GDM1 (cell line): ENCODE data around the gene GNMT.
"Not testable (repeated sequence)": the region's sequence is repeated elsewhere in the genome, so short reads cannot be mapped to it uniquely, and the experiment has no call there.

ENCODE experiments used
- DNase-seq: peaks from one replicate; lab custom pipeline; 2025; lab: John Stamatoyannopoulos, UW

The GNMT gene

DNA sequence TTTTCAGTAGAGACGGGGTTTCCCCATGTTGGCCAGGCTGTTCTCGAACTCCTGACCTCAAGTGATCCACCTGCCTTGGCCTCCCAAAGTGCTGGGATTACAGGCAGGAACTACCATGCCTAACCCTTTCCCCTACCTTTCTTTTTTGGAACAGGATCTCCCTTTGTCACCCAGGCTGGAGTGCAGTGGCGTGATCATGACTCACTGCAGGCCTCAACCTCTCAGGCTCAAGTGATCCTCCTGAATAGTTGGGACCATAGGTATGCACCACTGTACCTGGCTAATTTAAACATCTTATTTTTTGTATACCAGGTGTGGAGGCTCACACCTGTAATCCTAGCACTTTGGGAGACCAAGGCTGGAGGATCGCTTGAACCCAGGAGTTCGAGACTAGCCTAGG lies 19.2 kb upstream of the GNMT start:
- not testable (repeated sequence) for DNase-seq

DNA sequence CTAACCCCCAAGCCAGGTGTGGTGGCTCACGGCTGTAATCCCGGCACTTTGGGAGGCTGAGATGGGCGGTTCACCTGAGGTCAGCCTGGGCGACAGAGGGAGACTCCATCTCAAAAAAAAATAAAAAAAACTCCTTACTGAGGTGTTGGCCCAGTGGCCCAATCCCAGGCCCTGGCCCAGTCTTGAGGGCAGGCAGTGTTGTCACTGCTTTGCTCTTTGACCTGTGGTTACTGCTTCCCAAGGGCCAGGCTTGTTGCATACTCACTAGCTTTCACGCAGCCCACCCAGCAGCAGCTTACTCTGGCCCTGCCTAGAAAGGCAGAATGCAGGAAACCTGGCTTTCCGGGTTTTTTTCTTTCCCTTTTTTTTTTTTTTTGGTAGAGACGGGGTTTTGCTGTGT lies 18.1 kb upstream of the GNMT start:
- DNase-seq: no peak

DNA sequence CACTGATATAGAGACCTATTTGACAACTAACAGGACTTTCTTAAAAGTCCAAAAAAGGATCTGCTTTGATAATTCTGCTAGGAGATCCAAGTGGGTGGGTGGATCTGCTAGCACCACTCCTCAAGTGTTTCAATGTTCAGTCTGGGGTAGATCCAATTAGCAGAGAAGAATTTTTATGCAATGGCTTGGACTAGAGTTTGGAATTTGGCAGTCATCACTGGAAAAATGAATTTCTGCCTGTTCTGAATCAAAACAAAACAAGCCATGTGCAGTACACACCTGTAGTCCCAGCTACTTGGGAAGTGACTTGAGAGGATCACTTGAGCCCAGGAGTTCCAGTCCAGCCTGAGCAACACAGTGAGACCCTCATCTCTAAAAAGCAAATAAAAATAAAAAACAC lies 12.6 kb upstream of the GNMT start:
- no peak for DNase-seq

DNA sequence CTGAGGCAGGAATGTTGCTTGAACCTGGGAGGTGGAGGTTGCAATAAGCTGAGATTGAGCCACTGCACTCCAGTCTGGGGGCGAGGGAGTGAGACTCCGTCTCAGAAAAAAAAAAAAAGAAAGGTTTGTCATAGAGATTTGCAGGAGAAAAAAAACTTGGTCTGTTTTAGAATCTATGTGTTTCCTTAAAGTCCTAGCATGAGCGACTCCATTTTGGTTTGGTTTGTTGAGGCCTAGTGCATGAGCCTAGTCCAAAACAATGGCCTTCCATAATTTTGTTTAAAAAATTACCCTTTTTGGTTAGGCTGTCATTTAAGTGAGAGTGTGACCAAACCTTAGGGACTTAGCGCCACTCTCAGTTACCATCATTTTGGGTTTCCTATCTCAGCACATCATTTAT lies 8.2 kb upstream of the GNMT start:
- DNase-seq: no peak

DNA sequence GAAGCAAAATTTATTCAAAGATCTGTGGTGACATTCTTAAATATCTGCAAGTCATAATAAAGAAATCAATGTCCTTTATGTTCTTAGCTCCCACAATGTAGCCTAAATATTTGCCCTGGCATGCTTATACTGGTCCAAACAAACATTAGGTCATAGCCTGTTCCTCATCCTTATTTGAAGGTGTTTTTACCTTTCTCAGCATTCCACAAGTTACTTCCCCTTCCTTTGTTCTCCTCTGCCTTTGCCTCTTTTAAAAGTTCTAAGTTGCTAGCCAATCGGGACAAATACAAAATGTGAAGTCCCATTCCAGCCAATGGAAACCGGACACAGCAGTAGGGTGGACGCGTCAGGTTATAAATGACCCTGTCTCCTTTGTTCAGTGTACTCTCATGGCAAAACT lies 6.1 kb upstream of the GNMT start:
- DNase-seq: not testable (repeated sequence)

DNA sequence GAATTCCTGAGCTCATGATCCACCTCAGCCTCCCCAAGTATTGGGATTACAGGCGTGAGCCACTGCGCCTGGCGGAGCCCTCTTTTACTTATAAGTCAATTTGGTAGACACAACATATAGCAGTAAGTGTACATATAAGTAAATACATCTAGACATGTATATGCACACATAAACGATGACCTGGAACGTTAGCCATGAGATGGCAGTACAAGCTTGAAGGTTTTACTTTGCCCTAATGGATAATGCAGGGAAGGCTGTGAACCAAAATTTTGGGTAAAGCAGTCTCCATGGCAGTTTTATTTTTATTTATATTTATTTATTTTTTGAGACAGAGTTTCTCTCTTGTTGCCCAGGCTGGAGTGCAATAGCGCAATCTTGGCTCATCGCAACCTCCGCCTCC lies 2.4 kb upstream of the GNMT start:
- DNase-seq: no peak

DNA sequence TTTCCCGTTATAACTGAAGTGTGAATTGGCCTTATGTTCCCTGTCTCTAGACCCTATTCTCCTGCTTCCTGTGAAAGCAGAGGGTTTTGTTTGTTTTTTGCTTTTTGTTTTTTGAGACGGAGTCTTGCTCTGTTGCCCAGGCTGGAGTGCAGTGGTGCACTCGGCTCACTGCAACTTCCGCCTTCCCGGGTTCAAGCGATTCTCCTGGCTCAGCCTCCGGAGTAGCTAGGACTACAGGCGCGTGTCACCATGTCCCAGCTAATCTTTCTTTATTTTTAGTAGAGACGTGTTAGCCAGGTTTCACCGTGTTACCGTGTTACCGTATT lies 674 bp upstream of the GNMT start:
- DNase-seq: no peak

DNA sequence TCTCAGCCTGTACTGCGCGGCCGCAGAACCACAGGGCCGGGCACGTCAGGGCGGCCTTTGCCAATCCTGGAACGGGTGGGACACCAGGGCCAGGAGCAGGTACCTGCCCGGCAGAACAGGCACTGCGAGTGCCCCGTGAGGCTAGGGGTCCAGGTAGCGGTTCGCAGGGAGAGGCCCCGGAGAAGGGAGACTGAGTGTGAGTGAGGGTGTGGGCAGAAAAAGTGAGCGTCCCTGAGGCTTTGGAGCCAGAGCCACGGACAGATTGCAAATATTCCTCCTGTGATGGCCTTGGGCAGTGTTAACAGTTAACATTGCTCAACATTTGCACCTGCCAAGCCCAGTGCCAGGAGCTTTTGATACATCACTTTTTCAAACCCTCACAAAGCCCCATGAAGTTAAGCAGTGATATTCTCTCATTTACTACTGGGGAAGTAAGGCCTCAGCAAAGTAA lies 491 bp downstream of the GNMT start:
- DNase-seq: no peak

DNA sequence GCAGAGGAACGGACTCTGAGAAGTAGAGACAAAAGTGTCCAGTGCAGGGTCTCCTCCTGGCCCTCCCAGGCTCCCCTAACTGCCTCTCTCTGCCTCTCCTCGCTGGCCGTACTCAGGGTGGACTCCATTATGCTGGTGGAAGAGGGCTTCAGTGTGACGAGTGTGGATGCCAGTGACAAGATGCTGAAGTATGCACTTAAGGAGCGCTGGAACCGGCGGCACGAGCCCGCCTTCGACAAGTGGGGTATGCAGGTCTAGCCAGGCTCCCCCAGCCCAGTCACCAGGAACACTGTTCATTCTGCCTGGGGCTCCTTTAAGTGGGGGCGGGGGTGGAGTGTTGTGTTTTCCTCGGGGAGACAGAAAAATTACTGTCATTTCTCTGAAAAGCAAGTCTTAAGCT lies 1.5 kb downstream of the GNMT start:
- DNase-seq: no peak

DNA sequence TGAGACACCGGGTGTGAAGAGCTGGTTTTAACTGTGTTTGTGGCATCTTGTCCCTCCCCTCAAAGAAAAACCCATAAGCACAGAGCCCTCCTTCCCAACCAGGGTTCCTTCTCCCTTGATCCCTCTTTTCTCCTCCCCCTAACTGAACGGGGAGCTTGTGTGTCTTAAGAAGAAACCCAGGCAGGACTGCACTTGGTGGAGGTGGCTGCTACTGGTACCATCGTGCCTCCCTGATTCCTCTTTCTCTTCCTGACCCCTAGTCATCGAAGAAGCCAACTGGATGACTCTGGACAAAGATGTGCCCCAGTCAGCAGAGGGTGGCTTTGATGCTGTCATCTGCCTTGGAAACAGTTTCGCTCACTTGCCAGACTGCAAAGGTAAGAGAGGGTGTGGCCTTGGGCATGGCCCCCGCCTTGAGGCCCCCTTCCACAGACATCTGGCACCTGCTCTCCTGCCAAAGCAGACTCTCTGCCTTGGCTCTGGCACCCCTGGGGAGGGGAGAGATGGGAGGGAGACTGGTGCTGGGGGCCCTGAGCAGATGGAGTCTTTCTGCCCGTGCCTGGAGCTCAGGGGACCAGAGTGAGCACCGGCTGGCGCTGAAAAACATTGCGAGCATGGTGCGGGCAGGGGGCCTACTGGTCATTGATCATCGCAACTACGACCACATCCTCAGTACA lies 2.1 kb downstream of the GNMT start:
- DNase-seq: no peak

DNA sequence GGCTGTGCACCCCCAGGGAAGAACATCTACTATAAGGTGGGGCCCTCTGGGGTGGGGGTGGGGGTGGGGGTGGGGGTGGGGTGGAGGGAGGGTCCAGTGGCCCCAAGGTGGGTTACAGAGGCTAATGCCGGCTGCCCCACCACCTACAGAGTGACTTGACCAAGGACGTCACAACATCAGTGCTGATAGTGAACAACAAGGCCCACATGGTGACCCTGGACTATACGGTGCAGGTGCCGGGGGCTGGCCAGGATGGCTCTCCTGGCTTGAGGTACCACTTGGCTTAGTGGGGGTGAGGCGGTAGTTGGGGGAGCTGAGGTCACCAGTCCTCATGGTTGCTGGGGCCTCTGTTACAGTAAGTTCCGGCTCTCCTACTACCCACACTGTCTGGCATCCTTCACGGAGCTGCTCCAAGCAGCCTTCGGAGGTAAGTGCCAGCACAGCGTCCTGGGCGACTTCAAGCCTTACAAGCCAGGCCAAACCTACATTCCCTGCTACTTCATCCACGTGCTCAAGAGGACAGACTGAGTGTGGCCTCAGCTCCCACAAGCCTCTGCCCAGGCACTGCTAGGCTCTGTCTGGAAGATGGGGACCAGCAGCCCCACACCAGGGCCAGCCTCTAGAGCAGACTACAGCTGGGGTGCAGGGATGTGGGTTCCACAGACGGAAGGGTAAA lies 2.8 kb downstream of the GNMT start:
- DNase-seq: no peak

DNA sequence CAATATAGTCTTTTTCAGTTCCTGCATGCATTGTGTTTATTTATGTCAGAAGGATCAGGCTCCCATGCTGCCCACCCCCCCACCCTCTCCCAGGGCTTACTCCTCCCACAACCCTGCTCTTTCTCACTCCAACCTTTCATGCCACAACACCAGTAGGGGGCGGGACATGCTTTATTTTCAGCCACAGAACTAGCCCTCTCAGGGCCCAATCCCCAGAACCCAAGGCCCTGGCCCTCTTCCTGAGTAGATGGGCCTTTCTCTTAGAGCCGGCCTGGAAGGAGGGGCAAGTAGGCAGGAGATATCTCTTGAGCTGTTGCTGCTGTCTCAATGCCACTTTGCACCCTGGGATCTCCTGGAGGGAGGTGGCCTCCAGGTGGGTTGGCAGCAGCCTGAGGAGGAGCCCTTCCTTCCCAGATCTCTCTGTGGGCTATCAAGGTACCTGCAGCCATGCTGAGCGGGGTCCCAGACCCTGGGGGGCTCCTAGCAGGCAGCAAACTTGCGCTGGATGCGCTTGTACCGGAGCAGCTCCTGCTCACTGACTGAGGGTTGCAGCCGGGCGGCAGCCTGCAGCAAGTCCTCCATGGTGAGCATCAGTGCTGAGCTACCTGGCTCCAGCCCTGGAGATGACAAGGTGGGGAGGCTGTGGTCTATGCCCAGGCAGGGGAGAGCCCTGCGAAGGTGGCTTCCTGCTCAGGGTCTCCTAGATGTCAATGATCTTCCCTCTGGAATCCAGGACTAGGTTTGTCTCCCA lies 3.5 kb downstream of the GNMT start:
- peak; percentile 37 for DNase-seq

DNA sequence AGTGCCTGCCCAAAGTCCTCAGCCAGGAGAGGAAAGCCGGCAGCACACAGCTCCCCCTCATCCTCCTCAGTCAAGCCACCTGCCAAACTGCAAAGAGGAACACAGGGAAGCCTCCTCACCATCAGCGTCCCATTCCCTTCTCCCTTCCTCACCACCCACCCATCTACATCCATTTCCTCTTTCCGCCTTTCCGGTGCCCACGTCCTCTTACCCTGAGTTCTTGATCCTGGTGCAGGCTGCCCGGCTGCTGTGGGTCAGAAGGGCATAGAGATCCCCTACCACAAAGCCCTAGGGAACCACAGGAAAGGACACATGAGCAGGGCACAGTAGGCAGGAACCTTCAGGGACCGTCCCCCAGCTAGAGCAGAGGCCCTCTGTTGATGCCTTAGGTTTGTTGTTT lies 6.0 kb downstream of the GNMT start:
- no peak for DNase-seq

DNA sequence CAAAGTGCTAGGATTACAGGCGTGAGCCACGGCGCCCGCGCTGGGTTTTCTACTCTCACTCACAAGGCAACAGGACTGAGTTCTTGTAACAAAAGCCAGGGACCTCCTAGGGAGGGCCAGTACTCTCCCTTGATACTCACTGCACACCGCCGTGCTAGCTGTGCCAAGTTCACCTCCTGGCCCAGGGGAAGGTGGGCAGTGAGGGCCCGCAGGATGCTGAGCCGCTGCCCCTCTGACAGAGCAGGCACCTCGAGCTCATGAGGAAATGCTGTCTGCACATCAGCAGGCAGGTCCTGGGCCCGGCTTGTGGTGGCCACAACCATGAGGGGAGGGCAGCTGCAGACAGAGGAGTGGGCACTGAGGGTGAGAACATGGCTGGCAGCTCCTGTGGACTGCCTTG lies 6.7 kb downstream of the GNMT start:
- DNase-seq: no peak

DNA sequence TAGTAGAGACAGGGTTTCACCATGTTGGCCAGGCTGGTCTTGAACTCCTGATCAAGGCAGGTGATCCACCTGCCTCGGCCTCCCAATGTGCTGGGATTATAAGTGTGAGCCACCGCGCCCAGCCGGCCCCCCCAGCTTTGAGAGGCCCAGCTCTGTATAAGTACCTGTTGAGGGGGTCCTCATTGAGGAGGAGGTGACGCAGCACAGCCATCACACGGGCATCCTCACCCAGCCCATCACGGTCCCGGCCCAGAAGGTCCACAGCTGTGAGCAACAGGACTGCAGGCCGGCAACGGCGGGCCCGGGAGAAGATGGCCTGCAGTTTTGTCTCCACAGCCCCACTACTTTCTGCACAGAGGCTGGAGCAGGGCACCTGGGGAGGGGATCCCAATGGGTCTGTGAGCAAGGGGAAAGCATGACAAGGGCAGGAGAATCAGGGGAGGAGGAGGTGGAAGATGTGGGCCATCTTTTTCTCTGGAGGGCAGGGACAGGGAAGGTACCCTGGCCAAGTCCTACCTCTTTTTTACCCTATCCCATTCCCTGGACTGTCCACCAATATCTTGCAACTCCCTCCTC lies 7.7 kb downstream of the GNMT start:
- no peak for DNase-seq

DNA sequence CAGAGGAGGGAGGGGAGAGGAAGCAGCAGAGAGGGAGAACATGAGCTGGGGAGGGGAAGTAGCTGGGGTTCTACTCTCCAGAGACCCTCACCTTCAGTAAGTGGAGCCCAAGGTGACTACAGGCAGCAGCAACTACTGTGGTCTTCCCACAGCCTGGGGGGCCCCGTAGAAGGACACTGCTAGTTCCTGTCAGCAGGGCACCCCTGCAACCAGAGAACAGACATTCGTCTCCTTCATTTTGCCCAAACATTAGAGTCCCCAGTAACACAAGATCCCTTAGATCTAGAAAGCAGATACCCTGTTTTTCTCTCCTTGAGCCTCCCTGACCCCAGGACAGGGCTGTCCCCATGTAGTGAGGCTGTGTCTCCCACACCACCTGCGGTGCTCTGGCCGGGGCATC lies 8.2 kb downstream of the GNMT start:
- DNase-seq: no peak

DNA sequence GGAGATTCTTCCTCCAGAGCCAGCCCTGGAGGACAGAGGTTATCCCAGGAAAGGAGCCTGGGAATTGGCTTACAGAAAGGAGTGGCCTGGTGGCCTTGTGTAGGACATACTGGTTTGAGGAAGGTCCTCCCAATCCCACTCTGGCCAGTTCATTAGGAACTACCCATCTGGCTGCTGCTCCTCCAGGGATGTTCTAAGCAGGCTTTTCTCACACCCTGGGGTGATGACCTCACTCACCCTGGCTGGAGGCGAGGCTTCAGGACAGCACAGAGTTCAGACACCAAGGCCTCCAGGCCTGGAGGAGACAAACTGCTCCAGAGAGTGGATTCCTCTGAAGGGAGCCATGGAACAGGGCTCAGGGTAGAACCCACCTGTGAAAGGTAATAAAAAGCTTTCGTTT lies 8.9 kb downstream of the GNMT start:
- no peak for DNase-seq

DNA sequence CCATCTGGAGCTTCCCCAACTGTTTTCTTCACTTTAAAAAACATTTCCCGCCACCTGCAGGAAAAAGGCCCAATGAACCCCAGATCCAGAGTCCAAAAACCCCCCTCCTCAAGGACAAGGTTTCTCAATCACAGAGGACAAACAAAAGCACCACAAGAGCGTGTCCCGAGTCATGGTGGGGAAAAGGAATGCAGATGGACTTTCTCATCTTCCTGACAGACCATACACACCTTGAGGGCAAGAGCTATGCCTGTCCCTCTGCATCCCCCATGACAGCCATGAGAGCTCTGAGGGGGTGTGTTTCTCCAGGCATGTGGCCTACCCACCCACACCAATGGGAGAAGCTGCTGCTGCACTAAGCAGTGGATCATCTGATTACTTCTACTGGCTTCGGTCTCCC lies 9.4 kb downstream of the GNMT start:
- DNase-seq: no peak

DNA sequence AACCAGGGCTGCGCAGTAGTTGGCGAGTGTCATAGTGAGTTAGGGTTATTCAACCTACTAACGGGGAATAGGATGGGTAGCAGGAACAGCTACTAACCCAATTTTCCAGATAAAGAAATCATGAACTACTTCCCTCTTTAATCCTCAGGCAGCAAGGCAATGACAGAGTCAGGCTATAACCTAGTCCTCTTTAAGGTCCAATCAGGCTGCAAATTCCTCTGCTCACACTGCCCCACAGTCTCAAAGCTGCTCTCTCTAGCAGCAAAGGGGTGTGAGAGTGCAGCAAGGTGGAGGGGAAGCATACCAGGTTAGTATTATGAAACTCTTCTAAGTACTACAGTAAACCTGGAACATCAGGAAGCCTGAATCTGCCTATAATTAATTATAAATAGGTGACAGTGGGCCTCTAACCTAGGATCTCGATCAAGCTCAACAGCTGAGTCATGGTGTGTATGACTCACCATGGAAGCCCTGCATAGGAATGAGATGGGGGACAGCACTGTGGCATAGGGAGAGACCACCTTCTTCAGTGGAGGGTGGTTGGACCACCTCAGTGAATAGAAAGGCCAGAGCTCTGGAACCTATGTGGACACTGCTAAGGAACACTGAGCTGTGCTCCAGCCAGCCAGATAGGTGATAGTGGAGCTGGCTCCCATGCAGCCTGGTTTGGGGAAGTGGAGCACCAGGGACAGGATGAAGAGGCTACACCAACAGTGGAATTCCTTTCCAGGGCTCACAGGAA lies 10.5 kb downstream of the GNMT start:
- DNase-seq: no peak

DNA sequence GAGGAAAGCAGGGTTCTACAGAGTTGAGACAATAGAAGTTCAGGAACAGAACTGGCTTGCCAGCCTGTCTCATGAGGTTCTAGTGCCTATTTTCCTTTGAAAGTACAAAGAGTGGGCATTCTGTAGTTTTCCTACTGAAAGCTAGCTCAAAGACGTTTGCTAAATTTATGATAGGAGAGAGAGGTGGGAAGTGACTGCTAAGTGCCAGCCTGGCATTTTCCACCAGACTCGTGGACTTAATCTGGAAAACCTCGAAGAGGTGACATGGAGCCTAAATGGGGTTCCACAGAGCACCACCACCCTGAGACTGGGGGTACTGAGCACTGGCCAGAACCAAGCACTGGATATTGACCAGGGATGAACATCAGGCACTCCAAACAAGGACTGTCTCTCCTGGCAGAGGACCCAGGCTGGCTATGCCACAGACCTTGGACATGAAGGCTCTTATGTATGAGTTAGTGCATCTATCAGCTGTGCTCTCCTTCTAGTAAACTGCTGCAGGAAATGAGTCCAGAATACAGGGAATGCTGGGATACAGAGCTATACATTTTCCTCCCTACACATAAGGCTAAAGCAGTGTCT lies 11.3 kb downstream of the GNMT start:
- no peak for DNase-seq

DNA sequence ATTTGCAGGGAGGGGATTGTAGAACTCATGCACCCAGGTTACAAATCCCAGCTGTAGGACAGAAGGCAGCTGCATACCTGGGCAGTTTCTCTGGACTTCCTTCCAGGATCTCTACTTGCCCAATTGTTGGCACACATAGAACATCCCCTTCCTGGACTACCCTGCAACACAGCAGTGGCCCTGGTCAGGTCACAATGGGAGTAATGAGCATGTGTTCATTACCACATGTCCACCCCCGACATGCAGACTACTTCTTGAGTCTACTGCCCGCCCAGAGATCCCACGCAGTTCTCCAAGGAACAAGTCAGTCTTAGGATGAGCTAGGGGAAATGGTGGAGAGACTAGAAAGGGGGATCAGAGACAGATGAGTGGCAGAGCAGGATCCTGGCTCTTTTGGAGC lies 13.4 kb downstream of the GNMT start:
- DNase-seq: no peak

DNA sequence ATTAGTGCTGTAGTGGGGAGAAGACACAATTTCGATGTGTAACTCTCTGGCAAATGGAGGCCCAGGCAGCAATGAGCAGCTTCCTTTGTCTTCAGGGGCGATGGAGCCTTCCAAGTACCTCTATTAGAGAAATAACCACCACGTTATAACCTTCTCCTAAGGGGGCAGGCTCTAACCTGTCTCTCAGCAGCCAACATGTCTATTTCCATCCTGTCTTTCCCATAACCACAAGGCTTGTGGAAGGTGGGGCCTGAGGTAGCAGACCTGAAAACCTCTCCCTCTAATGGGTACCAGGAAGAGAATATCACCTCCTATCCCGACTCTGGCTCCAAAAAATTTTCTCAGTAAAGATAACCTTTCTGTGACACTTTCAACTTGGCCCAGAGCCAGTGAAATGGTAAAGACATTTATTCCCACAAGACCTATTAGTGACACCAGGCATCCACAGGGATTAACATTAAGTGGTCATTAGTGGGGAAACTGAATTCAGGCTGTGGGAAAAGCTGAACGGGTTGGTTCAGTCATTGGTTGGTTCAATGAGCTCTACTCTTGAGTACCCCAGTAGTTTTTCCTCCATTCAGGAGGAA lies 14.5 kb downstream of the GNMT start:
- DNase-seq: no peak
